GM19395 (cell line): ENCODE results near the gene USP20.
"Not testable (repeated sequence)": the region's sequence is repeated elsewhere in the genome, so short reads cannot be mapped to it uniquely, and the experiment has no call there.

ENCODE experiments used
- ATAC-seq: cut with Tn5 transposase; IDR thresholded peaks from one replicate; pipeline ENCODE4 v1.9.1; 2021; ENCODE audit warnings: mild to moderate bottlenecking, moderate library complexity; ENCODE audit not compliant: unreplicated experiment

USP20 gene

GRCh38 chr9:129887334-129888292 lies 52.4 kb downstream of the USP20 start:
- ATAC-seq: no peak

DNA sequence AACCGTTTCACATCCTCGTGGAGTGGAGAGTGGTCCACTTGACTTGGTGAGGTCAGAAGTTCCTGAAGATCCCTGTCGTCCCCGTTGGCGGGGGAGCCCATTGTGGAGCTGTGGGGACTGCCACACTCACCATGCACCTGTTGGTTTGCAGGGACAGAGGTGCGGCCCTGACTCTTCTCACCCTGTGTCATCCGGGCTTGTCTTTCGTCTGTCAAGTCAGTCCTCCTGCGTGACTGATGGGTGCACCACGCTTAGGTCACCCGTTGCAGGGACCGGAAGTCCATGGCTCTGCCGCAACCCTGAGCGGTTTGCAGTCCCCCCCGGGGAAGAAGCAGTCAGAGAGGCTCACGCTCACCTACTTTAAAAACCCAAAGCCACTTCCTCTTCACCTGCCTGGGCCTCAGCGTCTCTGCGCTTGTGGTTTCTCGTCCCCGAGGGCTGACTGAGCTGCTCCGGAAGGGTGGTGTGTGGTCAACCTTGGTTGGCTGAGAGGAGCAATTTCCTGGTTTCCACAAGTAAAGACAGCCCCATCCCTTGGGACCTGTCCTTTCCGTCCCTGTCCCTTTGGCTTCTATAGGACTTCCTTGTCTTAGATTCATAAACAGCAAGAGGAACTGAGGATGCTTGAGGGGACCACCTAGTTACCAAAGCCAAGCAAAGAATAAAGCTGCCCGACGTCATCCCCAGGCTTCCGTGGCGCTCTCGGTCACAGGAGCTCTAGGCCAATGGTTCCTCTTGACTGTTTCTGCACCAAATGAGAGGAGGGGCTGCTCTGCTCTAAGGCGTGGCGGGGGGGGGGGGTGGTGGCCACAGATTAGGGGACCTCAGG lies 53.2 kb downstream of the USP20 start:
- peak; percentile 60 for ATAC-seq

GRCh38 chr9:129889122-129889940 lies 54.1 kb downstream of the USP20 start:
- ATAC-seq: no peak

GRCh38 chr9:129889941-129890717 lies 54.9 kb downstream of the USP20 start:
- ATAC-seq: no peak

DNA sequence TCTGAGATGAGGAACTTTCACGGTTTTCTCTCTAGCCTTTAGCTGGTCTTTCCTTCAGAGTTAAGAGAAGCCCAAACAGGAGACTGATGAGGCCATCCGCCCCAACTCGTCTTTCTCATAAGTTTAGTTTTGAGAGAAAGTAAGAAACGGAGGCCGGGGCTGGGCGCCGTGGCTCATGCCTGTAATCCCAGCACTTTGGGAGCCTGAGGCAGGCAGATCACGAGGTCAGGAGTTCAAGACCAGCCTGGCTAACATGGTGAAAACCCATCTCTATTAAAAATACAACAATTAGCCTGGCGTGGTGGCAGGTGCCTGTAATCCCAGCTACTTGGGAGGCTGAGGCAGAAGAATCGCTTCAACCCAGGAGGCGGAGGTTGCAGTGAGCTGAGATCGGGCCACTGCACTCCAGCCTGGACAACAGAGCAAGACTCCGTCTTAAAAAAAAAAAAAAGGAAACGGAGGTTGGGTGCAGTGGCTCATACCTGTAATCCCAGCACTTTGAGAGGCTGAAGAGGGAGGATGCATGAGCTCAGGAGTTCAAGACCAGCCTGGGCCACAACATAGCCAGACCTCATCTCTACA lies 55.6 kb downstream of the USP20 start:
- not testable (repeated sequence) for ATAC-seq

DNA sequence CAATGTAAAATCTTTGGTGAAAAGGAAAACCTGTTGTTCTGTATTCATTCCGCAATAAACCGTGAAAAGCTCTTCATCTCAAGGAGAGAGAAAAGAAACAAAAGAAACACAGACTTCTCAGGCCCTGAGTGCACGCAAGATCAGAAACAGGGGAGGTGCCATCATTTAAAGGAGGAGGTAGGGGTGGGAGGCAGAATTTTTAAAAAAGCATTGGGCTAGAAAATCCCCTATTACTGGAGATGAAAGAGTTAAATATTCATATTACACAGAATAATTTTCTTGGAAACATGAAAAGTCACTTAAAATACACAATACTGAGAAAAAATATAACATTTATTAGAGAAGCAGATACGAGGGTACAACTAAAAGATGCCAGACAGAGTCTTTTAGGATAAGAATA lies 56.3 kb downstream of the USP20 start:
- no peak for ATAC-seq

DNA sequence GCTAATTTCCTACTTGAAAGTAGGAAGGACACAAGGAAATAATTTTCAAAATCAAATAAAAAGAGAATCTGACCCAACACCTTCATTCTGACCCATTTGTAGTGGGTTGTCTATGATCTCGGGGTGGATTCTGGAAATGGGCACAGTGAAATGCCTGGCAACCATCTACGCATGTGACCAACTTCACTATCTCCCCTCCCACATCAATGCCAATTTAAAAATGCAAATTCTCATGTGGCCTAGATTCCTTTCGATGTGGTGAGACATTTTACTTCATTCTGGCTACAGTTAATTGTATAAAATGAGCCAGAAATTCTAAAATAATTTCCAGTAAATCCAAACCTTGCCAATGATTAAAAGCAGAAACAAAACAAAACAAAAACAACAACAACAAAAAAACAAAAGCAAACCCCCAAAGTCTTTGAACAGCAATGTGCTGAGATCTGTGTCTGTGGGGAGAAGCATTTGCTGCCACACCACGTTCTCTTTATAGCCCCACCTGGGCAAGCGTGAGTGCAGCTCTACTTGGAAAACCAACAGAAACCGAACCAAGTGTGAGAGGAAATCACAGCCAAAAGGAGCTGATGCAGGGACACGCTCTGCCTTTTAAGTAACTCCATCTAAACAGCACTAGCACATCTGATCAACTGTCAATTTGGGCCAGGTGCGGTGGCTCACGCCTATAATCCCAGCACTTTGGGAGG lies 59.0 kb downstream of the USP20 start:
- no peak for ATAC-seq

DNA sequence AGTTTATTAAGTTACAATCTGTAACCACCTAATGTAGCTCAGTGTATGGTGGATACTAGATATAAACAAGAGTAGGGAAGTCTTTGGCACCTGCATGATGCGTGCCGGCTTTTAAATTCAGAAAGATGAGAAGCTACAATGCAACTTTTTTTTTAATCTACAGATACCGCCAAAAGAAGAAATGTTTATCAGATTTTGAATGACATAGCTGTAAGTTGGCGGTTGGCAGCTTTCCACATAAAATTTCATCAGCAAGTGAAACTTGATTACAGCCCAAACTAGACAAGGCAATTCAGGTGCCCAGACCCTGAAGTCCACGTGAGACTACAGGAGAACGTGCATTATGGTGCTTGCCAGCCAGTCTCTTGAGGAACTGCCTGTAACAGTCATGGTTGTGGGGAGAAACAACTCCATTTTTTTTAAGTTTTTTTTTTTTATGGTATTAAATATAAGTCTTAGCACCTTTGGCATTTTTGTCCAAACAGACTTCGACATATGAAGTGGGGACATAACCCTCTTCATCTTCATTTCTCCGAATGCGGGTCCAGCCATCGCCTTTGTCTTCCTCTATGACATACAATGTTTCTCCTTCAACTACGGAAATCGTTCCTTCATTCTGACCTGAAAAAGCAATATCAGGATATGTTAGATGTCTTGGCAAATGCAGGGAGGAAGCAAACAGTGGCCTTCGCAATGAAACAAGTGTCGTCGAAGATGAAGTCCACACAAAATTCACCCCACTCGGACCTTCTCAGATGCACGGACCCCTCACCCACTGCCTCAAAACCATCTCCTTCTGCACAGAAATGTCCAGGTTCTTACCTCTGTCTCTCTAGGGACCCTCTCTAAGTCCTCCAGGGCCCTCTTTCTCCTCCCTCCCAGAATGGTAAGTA lies 60.4 kb downstream of the USP20 start:
- ATAC-seq: no peak

DNA sequence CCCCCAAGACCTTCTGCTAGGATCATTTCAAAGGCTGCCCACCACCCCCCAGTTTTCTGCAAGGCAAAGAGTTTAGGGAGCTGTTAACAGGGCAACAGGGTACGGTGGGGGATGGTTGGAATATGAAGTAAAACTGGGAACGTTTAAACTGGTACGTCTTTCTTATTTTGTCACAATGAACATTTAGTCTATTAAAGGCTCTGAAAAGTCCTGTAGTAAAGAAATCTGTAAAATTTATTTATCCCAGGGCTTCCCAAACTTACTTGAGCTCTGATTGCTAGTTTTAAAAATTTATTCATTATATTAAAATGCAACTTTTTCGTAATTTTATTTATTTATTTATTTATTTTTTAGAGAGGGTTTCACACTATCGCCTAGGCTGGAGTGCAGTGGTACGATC lies 62.0 kb downstream of the USP20 start:
- no peak for ATAC-seq

GRCh38 chr9:129898185-129898584 lies 62.9 kb downstream of the USP20 start:
- no peak for ATAC-seq

GRCh38 chr9:129899620-129900019 lies 64.4 kb downstream of the USP20 start:
- ATAC-seq: no peak

DNA sequence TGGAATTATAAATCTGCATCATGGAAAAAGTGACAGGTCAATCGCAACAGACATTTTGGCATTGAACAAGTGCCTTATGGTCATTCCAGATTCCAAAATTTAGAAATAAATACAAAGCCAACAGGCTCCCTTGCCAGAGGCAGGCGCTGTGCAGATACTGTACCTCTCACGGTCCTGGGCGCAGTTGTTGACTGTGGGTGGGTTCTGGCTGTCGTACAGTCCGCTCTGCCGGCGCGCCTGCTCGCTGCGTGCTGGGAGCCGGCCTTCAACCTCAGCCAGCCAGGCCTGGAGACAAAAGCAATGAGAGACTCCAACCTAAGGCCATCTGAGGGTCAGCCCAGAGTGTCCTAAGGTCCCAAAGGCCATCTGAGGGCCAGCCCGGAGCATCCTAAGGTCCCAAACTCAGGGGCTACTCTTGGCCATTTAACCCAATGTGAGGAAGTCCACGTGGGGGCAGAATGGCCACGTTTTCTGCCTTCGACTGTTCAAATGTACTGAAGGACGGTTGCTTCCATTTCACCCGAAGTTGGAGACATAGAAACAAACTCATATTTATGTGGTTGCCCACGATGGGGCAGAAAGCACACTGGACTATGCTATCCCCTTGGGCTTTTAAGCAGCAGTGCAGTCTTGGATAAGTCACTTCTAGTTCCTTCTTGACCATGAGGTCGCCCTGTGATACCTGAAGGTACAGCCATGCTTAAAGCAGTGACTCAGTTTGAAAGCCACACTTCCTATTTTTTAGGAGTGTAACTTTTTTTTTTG lies 65.2 kb downstream of the USP20 start:
- peak; percentile 91 for ATAC-seq

DNA sequence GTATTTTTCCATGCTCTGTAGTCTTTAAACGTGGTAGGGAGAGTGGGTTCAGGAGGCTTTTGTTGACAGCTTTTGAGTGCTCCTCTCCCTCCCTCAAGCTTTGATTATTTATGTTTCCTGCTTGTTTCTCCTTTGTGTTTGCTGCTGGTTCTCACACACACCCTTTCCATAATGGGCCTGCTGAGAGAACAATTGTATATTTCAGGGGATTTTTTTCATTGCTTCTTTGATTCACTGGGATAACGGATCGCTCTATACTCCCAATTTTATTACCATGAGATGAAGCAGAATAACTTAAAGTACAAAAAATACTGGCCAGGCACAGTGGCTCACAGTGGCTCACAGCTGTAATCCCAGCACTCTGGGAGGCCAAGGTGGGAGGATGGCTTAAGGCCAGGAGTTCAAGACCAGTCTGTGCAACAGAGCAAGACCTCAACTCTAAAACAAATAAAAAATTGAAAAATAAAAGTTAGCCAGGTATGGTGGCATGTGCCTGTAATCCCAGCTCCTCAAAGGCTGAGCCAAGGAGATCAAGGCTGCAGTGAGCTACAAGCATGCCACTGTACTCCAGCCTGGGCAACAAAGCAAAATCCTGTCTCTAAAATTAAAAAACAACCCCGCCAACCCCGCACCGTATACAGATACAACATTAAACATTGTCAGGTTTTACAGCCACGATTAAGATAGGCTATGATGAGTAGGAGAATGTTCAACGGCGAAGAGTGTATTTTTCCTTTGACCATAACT lies 66.9 kb downstream of the USP20 start:
- no peak for ATAC-seq

GRCh38 chr9:129902740-129903134 lies 67.5 kb downstream of the USP20 start:
- no peak for ATAC-seq

- no peak for ATAC-seq
Observed at GRCh38 chr9:129904734-129905133, 69.5 kb downstream of the USP20 start.

GRCh38 chr9:129906298-129906697 lies 71.0 kb downstream of the USP20 start:
- ATAC-seq: no peak

DNA sequence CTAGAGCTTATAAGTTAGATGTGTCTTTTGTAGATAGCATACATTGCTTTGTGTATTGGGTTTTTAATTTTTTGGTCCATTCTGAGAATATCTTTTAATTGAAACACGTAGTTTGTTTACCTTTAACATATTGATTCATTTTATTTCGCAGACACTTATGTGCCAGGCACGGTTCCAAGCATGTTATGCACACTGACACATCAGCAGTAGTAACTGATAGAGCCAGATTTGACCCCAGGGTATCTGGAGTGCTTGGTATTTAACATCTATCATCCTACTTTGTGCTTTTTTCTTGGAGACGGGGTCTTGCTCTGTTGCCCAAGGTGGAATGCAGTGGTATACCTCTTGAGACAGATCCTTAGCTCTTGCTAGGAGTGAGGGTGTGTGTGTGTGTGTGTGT lies 71.9 kb downstream of the USP20 start:
- ATAC-seq: no peak
